Neural cell (in vitro differentiated cells): ENCODE data around the gene DCDC1. TPM values are rescaled to one million over a fixed set of nuclear protein-coding genes. Genes with fewer than 3 reads are reported as not detected.

ENCODE experiments used
- H2AFZ ChIP-seq: fragments of 200-600, 300-800 bp; sonication (generic), shearing (Covaris generic); 2 replicates; pipeline ENCODE4 v1.6.0; 2014; ENCODE audit warnings: low read depth, mild to moderate bottlenecking, antibody characterized with exemption, low read length, moderate library complexity
- H3F3A ChIP-seq: fragments of 200-600 bp; shearing (Covaris generic); 2 replicates; pipeline ENCODE4 v1.6.1; 2016; ENCODE audit warnings: mild to moderate bottlenecking, moderate library complexity, mixed read lengths, antibody characterized with exemption, low read length; ENCODE audit not compliant: insufficient read depth, poor library complexity, severe bottlenecking
- H3K27ac ChIP-seq: fragments of 200-600, 300-800 bp; sonication (generic), shearing (Covaris generic); 2 replicates; pipeline ENCODE4 v1.5.1; 2014; ENCODE audit warnings: mild to moderate bottlenecking, low read length, moderate library complexity
- H3K27me3 ChIP-seq: fragments of 300-800, 200-600 bp; sonication (generic), shearing (Covaris generic); 2 replicates; pipeline ENCODE4 v1.6.0; 2014; ENCODE audit warnings: mild to moderate bottlenecking, low read depth, low read length, moderate library complexity; ENCODE audit not compliant: insufficient read depth
- H3K36me3 ChIP-seq: fragments of 300-800, 200-600 bp; sonication (generic), shearing (Covaris generic); 2 replicates; pipeline ENCODE4 v1.5.1; 2014; ENCODE audit warnings: mild to moderate bottlenecking, antibody characterized with exemption, low read length, moderate library complexity; ENCODE audit not compliant: insufficient read depth
- H3K4me2 ChIP-seq: fragments of 300-800, 200-600 bp; sonication (generic), shearing (Covaris generic); 2 replicates; pipeline ENCODE4 v1.6.0; 2014; ENCODE audit warnings: mild to moderate bottlenecking, low read length
- H3K4me3 ChIP-seq: fragments of 300-800, 200-600 bp; sonication (generic), shearing (Covaris generic); 2 replicates; pipeline ENCODE4 v1.5.1; 2014; ENCODE audit warnings: mild to moderate bottlenecking, low read length, moderate library complexity
- H3K79me2 ChIP-seq: fragments of 200-600 bp; shearing (Covaris generic); replicated peaks from 2 replicates; pipeline ENCODE4 v1.6.0; 2014; ENCODE audit warnings: mild to moderate bottlenecking, low read length, moderate library complexity; ENCODE audit not compliant: insufficient read depth
- H3K9ac ChIP-seq: fragments of 300-800, 200-600 bp; sonication (generic), shearing (Covaris generic); 2 replicates; pipeline ENCODE4 v1.6.1; 2016; ENCODE audit warnings: mild to moderate bottlenecking, low read length, mixed read lengths
- H3K9me2 ChIP-seq: fragments of 200-600 bp; shearing (Covaris generic); 2 replicates; pipeline ENCODE4 v1.6.1; 2016; ENCODE audit warnings: mild to moderate bottlenecking, low read length, mixed read lengths; ENCODE audit not compliant: insufficient read depth
- H3K9me3 ChIP-seq: fragments of 200-600, 300-800 bp; sonication (generic), shearing (Covaris generic); 2 replicates; pipeline ENCODE4 v1.6.1; 2016; ENCODE audit warnings: mild to moderate bottlenecking, mixed run types, low read length, moderate library complexity, mixed read lengths
- H4K20me1 ChIP-seq: fragments of 200-600 bp; shearing (Covaris generic); 2 replicates; pipeline ENCODE4 v1.6.1; 2016; ENCODE audit warnings: mild to moderate bottlenecking, mixed run types; ENCODE audit not compliant: insufficient read depth
- EP300 ChIP-seq: fragments of 450-650 bp; conservative IDR thresholded peaks from 2 replicates; pipeline ENCODE4 v1.6.1; 2014; ENCODE audit warnings: antibody characterized with exemption, mild to moderate bottlenecking, moderate library complexity; ENCODE audit not compliant: poor library complexity, severe bottlenecking
- EZH2 ChIP-seq: fragments of 200-600, 300-800 bp; shearing (Covaris generic), sonication (generic); IDR thresholded peaks from 2 replicates; pipeline ENCODE4 v1.6.1; 2014; ENCODE audit warnings: antibody characterized with exemption, low read length, borderline replicate concordance, mild to moderate bottlenecking; ENCODE audit not compliant: insufficient read depth, poor library complexity, severe bottlenecking
- MXI1 ChIP-seq: fragments of 450-650 bp; conservative IDR thresholded peaks from 2 replicates; pipeline ENCODE4 v1.6.1; 2014; ENCODE audit warnings: antibody characterized with exemption, mild to moderate bottlenecking; ENCODE audit not compliant: poor library complexity, severe bottlenecking
- POLR2AphosphoS5 ChIP-seq: IDR thresholded peaks from 2 replicates; pipeline ENCODE4 v1.6.1; 2012
- RAD21 ChIP-seq: fragments of 450-650 bp; conservative IDR thresholded peaks from 2 replicates; pipeline ENCODE4 v1.6.1; 2014; ENCODE audit warnings: antibody characterized with exemption, mild to moderate bottlenecking, moderate library complexity
- SMC3 ChIP-seq: fragments of 450-650 bp; conservative IDR thresholded peaks from 2 replicates; pipeline ENCODE4 v1.6.1; 2014; ENCODE audit warnings: antibody characterized with exemption, mild to moderate bottlenecking, moderate library complexity; ENCODE audit not compliant: poor library complexity
- polyA plus RNA-seq: library from polyadenylated mRNA; depleted of rRNA; stranded (reverse); fragments of >200 nt; gene quantifications from 2 replicates; pipeline ENCODE4 v1.2.3, GENCODE V29; 2014
- TF ChIP-seq, protein P1 (sequence below): IDR thresholded peaks from 2 replicates; pipeline ENCODE4 v1.6.1; 2012; ENCODE audit warnings: borderline replicate concordance
- TF ChIP-seq, protein P2 (sequence below): fragments of 450-650 bp; IDR thresholded peaks from 2 replicates; pipeline ENCODE4 v1.5.1; 2014; ENCODE audit warnings: antibody characterized with exemption, mild to moderate bottlenecking, moderate library complexity; ENCODE audit not compliant: poor library complexity, severe bottlenecking

The DCDC1 gene
- polyA plus RNA-seq, 1 donor from 2014 or later, result 5.0 TPM

DNA sequence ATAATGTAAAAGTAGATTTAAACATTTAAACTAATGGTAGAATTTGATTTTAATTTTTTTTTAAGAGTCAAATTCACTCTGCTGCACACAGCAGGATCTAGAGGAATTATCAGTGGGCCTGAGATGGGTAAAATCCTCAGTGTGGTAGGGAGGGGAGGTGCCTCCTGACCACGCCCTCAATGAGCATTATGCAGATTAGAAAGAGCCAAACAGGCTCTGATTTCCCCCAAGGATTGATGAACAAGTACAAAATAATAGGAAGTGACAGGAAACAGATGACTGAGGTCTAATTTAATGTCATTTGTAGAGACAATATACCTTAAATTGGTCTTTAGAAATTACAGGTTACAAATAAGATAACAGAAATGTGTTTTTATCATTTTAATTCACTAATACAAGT lies 155.2 kb downstream of the DCDC1 start:
- Histone ChIP-seq H3K36me3 (no peaks in the 10 kb centered on the region), H4K20me1 (no peaks in the 10 kb centered on the region), H3K9me2 (no peaks in the 10 kb centered on the region), H3K27me3 (no peaks in the 10 kb centered on the region), H3F3A (no peaks in the 10 kb centered on the region), H3K9ac (no peak overlapping the region), H3K27ac (no peak overlapping the region), H3K4me3 (no peak overlapping the region), H3K79me2 (no peaks in the 10 kb centered on the region), H3K9me3 (no peaks in the 10 kb centered on the region), H3K4me2 (no peak overlapping the region), H2AFZ (no peak overlapping the region)
- TF ChIP-seq POLR2AphosphoS5 (no peak), EP300 (no peak), RAD21 (no peak), MXI1 (no peak), SMC3 (no peak)

DNA sequence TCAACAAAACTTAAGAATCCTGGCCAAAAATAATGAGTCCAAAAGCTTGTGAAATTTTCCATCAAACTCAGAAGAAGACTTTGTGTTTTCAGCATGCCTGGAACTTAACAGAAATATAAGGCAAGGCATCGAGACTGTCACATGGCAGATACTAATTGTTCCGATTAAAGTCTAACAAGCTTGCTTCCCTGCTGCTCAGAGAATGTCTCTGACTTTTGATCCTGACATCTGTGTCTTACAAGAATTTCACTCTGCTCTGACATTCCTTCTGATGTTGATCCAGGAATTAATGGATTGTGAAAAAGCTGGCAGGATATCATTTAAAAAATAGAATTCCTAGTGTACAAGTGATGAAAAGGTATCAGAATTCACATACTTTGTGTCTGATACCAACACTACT lies 170.2 kb downstream of the DCDC1 start:
- Histone ChIP-seq H3K4me3 (peak overlapping the region; percentile 13), H3K9me2 (no peaks in the 10 kb centered on the region), H3F3A (no peaks in the 10 kb centered on the region), H3K27ac (peak overlapping the region; percentile 58), H4K20me1 (no peaks in the 10 kb centered on the region), H3K79me2 (no peaks in the 10 kb centered on the region), H3K4me2 (no peak overlapping the region), H3K36me3 (no peaks in the 10 kb centered on the region), H3K9me3 (no peaks in the 10 kb centered on the region), H2AFZ (no peak overlapping the region), H3K9ac (no peak overlapping the region), H3K27me3 (no peaks in the 10 kb centered on the region)
- TF ChIP-seq RAD21 (no peak), MXI1 (no peak), EZH2 (no peak), EP300 (peak; percentile 90), POLR2AphosphoS5 (peak; percentile 74)
- TF ChIP-seq, protein P1, sequence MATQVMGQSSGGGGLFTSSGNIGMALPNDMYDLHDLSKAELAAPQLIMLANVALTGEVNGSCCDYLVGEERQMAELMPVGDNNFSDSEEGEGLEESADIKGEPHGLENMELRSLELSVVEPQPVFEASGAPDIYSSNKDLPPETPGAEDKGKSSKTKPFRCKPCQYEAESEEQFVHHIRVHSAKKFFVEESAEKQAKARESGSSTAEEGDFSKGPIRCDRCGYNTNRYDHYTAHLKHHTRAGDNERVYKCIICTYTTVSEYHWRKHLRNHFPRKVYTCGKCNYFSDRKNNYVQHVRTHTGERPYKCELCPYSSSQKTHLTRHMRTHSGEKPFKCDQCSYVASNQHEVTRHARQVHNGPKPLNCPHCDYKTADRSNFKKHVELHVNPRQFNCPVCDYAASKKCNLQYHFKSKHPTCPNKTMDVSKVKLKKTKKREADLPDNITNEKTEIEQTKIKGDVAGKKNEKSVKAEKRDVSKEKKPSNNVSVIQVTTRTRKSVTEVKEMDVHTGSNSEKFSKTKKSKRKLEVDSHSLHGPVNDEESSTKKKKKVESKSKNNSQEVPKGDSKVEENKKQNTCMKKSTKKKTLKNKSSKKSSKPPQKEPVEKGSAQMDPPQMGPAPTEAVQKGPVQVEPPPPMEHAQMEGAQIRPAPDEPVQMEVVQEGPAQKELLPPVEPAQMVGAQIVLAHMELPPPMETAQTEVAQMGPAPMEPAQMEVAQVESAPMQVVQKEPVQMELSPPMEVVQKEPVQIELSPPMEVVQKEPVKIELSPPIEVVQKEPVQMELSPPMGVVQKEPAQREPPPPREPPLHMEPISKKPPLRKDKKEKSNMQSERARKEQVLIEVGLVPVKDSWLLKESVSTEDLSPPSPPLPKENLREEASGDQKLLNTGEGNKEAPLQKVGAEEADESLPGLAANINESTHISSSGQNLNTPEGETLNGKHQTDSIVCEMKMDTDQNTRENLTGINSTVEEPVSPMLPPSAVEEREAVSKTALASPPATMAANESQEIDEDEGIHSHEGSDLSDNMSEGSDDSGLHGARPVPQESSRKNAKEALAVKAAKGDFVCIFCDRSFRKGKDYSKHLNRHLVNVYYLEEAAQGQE, result peak; percentile 99
- TF ChIP-seq, protein P2, sequence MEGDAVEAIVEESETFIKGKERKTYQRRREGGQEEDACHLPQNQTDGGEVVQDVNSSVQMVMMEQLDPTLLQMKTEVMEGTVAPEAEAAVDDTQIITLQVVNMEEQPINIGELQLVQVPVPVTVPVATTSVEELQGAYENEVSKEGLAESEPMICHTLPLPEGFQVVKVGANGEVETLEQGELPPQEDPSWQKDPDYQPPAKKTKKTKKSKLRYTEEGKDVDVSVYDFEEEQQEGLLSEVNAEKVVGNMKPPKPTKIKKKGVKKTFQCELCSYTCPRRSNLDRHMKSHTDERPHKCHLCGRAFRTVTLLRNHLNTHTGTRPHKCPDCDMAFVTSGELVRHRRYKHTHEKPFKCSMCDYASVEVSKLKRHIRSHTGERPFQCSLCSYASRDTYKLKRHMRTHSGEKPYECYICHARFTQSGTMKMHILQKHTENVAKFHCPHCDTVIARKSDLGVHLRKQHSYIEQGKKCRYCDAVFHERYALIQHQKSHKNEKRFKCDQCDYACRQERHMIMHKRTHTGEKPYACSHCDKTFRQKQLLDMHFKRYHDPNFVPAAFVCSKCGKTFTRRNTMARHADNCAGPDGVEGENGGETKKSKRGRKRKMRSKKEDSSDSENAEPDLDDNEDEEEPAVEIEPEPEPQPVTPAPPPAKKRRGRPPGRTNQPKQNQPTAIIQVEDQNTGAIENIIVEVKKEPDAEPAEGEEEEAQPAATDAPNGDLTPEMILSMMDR, result no peak
